ENCODE measurements around the gene ALDH3B1. TPM values are rescaled to one million over a fixed set of nuclear protein-coding genes. Genes with fewer than 3 reads are reported as not detected.

The ALDH3B1 gene
- total and polyA plus RNA-seq, 4 donors: 1.6 to 7.1 (median 3.4) TPM

DNA sequence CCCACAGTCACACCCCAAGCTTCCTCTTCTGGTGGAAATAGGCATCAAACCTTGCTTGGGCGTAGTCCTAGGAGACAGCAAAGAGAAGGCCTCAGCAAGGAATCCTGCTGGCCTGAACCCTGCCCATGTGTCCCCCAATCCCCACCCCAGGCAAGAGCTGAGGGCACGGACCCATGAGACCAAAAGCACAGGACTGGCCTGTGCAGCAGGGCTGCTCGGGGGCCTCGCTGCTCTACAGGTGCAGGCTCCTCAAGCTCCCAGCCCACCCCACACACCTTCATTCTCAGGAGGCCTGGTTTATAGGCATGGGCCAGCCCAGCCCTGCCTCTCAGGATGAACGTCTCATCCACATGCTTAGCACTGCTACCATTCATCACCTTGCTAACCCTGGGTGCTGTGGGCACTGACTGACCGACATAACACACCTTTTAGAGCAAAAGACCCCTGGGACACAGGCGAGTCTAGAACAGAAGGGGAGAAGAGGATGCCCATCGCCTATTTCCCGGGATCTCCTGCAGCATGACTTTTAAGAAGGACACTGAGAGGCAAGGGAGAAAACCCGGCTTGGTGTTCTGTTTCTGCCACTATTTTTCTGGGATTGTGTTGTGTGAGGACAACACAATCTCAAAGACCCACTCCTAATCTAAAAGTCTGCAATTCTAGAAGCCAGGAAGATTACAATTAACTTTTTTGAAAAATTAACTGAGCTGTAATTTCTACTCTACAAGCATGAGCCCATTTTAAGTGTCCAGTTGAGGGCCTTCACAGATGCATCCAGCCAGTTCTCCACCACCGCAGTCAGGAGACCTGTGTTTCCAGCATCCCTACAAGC is 44.1 kb downstream of the ALDH3B1 start:
- Histone ChIP-seq H3K27ac (ENCODE audit: low read depth in 1 of 2, low read length in 2 of 2) (no peak overlapping the region), H3K36me3 (ENCODE audit: control insufficient read depth in 4 of 4, insufficient read depth in 3 of 4, low read depth in 1 of 4, low read length in 3 of 4) (peaks cover 9 to 44% (median 20%) of the 10 kb centered on the region in 4 donors), H3K4me3 (ENCODE audit: low read depth in 1 of 3, low read length in 3 of 3) (no peak overlapping the region), H3K27me3 (ENCODE audit: control insufficient read depth in 4 of 4, insufficient read depth in 4 of 4, low read length in 3 of 4) (no peaks in the 10 kb centered on the region), H3K4me1 (ENCODE audit: control insufficient read depth in 4 of 4, insufficient read depth in 4 of 4, low read length in 3 of 4) (no peaks in the 10 kb centered on the region), H3K9me3 (ENCODE audit: control insufficient read depth in 4 of 4, low read length in 3 of 4) (no peaks in the 10 kb centered on the region), H3K9ac (ENCODE audit: low read depth in 1 of 2, low read length in 2 of 2) (no peak overlapping the region)
- 97% methylated on average over 11 of the region's 11 CpGs for WGBS
- TF ChIP-seq EGR1 (IDR thresholded peaks at IDR 0.05; ENCODE audit: low read depth in 2 of 2): no peak
- TF ChIP-seq, protein P1, sequence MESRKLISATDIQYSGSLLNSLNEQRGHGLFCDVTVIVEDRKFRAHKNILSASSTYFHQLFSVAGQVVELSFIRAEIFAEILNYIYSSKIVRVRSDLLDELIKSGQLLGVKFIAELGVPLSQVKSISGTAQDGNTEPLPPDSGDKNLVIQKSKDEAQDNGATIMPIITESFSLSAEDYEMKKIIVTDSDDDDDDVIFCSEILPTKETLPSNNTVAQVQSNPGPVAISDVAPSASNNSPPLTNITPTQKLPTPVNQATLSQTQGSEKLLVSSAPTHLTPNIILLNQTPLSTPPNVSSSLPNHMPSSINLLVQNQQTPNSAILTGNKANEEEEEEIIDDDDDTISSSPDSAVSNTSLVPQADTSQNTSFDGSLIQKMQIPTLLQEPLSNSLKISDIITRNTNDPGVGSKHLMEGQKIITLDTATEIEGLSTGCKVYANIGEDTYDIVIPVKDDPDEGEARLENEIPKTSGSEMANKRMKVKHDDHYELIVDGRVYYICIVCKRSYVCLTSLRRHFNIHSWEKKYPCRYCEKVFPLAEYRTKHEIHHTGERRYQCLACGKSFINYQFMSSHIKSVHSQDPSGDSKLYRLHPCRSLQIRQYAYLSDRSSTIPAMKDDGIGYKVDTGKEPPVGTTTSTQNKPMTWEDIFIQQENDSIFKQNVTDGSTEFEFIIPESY (IDR thresholded peaks at IDR 0.05): no peak
- TF ChIP-seq REST (IDR thresholded peaks at IDR 0.05): no peak
- no peak for TF ChIP-seq FOXA2 (IDR thresholded peaks at IDR 0.05)
- TF ChIP-seq HNF4A (conservative IDR thresholded peaks at IDR 0.05): no peak
- no peak for TF ChIP-seq ATF3 (IDR thresholded peaks at IDR 0.05)
- no peak for DNase-seq (ENCODE audit: low spot score)

- H3K9ac ChIP-seq (ENCODE audit: low read depth in 1 of 2, low read length in 2 of 2): no peak overlapping the region
- TF ChIP-seq YY1 (IDR thresholded peaks at IDR 0.05) (no peak), ATF3 (IDR thresholded peaks at IDR 0.05) (no peak), JUND (IDR thresholded peaks at IDR 0.05) (no peak), FOXA1 (IDR thresholded peaks at IDR 0.05) (no peak)
- WGBS: 96% methylated on average over 12 of the region's 12 CpGs
- no peaks in the 10 kb centered on the region for H3K4me1 ChIP-seq (ENCODE audit: control insufficient read depth in 4 of 4, insufficient read depth in 4 of 4, low read length in 3 of 4)
- no peak for DNase-seq (ENCODE audit: low spot score)
- H3K9me3 ChIP-seq (ENCODE audit: control insufficient read depth in 4 of 4, low read length in 3 of 4): no peaks in the 10 kb centered on the region
- peaks cover 9 to 36% (median 21%) of the 10 kb centered on the region in 4 donors for H3K36me3 ChIP-seq (ENCODE audit: control insufficient read depth in 4 of 4, insufficient read depth in 3 of 4, low read depth in 1 of 4, low read length in 3 of 4)
- no peak overlapping the region for H3K27ac ChIP-seq (ENCODE audit: low read depth in 1 of 2, low read length in 2 of 2)
- H3K4me3 ChIP-seq (ENCODE audit: low read depth in 1 of 3, low read length in 3 of 3): no peak overlapping the region
- H3K27me3 ChIP-seq (ENCODE audit: control insufficient read depth in 4 of 4, insufficient read depth in 4 of 4, low read length in 3 of 4): no peaks in the 10 kb centered on the region
Observed at GRCh38 chr11:68056317-68057285, 46.5 kb downstream of the ALDH3B1 start.
